22Rv1 (cell line): ENCODE data around the gene AGPAT4.

Experiments
- CTCF ChIP-seq: fragments of 450-650 bp; IDR thresholded peaks from 2 replicates; pipeline ENCODE4 v1.5.1; 2017; ENCODE audit warnings: mild to moderate bottlenecking
- ZFX ChIP-seq: fragments of 450-650 bp; IDR thresholded peaks from 2 replicates; pipeline ENCODE4 v1.6.1; 2017; ENCODE audit warnings: antibody characterized with exemption, borderline replicate concordance

GRCh38 chr6:161116554-161116953 is 157.3 kb downstream of the AGPAT4 start:
- TF ChIP-seq CTCF (no peak), ZFX (no peak)
